ENCODE measurements around the gene PCDHGA1. TPM values are rescaled to one million over a fixed set of nuclear protein-coding genes. Genes with fewer than 3 reads are reported as not detected.

Gene PCDHGA1
- total RNA-seq, 1 donor from 2014 or later, result 0.57 TPM

DNA sequence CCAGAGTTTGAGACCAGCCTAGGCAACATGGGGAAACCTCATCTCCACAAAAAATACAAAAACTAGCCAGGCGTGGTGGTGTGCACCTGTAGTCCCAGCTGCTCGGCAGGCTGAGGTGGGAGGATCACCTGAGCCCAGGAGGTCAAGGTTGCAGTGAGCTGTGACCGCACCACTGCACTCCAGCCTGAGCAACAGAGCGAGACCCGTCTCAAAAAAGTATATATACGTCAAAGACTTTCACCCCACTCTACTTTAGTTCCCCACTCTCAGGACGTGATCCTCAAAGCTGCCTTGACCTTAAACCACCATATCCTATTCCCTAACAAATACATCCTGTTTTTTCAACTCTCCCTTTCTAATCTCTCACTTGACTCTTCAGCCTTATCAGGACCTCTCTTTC, 199.6 kb downstream of the PCDHGA1 start:
- no peak for DNase-seq (ENCODE audit: low spot score)

DNA sequence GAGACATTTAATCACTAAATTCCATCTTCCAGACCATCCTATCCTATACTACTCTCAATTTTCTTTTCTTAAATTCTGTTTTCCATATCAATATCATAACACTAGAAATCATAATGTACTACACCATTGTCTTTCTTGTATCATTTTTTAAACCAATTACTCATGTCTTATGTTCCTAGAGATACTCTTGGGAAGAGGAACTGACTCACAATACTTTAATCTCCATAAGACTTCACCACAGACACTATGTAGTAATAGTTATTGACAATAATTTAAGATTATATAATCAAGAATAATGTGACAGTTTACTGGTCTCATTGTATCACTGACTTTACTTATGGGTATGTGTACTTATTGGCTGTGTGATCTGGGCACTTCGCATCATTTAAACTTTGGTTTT, 202.4 kb downstream of the PCDHGA1 start:
- no peak for DNase-seq (ENCODE audit: low spot score)

DNA sequence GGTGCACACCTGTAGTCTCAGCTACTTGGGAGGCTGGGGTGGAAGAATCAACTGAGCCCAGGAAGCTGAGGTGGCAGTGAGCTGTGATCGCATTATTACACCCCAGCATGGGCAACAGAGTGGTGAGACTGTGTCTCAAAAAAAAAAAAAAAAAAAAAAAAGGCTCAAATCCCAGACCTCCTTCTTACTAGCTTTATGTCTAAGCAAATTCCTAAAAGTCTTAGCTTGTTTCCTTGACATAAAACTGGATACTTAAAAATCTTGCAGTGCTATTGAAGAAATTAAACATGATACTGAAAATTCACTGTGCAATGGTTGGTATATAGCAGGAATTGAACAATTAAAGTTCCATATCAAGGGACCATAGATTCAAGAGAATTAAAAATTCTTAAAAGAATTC, 203.6 kb downstream of the PCDHGA1 start:
- DNase-seq (ENCODE audit: low spot score), result no peak

DNA sequence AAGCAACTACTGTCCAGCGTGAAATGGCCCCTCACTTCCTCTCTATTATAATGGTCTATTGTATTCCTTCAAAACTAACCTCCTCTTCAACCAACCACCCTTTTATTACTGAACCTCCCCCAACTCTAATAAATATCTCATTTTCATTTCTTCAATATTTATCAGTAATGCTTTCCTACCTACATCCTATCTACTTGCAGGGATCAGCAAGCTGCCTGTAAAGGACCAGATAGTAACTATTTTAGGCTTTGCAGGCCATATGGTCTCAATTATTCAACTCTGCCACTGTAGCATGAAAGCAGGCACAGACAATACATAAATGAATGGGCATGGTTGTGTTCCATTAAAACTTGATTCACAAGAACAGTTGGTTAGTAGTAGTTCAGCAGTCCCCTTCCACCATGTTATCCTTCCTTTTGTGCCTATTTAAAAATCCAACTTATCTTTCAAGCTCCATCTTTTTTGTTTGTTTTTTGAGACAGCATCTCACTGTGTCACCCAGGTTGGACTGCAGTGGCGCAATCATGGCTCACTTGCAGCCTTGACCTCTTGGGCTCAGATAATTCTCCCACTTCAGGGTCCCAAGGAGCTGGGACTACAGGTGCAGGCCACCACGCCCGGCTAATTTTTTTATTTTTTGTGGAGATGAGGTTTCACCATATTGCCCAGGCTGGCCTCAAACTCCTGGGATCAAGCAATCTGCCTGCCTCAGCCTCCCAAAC, 204.3 kb downstream of the PCDHGA1 start:
- no peak for DNase-seq (ENCODE audit: low spot score)

DNA sequence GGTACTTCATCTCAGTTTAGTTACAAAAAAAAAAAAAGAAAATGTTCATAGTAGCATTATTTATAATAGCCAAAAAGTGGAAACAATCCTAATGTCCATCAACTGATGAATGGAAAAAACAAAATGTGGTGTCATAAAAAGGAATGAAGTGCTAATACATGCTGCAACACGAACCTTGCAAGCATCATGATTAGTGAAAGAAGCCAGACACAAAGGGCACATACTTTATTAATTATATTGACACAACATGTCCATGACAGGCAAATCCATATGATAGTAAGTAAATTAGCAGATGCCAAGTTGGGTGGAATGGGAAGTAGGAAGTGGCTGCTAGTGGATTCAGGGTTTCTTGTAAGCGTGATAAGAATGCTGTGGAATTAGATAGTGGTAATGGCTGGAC, 212.7 kb downstream of the PCDHGA1 start:
- no peak for DNase-seq (ENCODE audit: low spot score)

DNA sequence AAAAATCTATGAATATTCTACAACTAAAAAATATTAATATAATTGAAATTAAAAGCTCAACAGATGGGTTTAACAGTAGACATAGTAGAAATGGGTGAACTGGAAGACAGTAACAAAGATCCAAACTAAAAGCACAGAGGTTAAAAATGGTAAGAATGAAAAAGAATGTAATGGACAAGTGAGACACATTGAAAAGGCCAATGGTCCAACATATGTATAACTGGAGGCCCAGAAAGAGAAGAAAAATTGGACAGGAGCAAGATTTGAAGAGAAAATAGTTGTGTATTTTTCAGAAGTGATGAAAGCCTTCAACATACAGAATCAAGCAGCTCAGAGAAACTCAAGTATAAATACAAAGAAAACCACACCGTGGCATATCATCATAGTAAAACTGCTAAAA, 217.2 kb downstream of the PCDHGA1 start:
- DNase-seq (ENCODE audit: low spot score), result no peak

DNA sequence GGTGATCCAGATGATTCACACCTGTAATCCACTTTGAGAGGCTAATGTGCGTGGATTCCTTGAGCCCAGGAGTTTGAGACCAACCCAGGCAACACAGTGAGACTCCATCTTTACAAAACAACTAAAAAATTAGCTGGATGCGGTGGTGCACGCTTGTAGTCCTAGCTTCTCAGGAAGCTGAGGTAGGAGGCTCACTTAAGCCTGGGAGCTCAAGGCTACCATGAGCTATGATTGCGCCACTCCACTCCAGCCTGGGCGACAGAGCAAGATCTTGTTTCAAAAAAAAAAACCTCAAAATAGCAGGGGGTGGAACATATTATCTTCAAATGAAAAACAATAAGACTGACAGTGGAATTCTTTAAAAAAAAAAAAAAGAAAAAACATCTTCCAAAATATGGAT, 217.6 kb downstream of the PCDHGA1 start:
- no peak for DNase-seq (ENCODE audit: low spot score)

DNA sequence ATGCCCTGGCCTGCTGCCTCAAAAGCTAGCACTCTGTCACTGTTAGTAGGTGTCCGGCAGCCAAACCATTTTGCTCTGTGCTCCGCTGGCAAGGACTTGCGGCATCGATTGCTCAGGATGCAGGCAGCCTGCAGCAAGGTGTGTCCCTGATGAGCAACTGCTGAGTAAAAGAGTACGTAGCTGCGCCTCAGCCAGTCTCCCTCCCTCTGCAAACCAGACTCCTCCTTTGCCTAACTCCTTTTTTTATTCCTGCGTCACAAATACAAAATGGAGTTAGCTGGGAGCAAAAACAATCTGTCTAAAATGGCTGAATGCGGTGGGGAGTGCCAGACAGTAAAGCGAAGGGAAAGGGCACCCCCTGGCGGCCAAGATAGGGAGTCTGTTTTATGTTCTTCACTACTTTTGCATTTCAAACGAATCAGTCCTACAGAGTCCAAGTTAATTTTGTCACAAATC, 227.4 kb downstream of the PCDHGA1 start:
- peak; percentile 87 for DNase-seq (ENCODE audit: low spot score)

DNA sequence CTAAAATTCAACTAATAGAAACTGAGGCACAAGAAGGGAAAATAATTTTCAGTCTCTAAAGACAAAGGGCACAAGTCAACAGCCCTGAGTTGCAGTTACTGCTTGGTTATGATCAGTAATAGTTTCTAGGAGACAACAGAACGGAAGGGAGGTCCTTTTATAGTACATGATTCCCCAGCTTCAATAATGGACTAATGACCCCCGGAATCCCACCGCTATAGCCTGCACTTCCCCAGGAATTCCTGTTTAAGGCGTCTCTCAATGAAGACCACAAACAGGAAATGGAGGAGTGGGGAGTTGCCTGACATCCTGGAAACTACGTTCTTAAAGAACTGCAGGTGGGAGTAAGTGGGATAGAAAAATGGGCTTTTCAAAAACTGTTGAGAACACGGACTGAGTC, 227.8 kb downstream of the PCDHGA1 start:
- DNase-seq (ENCODE audit: low spot score), result no peak

DNA sequence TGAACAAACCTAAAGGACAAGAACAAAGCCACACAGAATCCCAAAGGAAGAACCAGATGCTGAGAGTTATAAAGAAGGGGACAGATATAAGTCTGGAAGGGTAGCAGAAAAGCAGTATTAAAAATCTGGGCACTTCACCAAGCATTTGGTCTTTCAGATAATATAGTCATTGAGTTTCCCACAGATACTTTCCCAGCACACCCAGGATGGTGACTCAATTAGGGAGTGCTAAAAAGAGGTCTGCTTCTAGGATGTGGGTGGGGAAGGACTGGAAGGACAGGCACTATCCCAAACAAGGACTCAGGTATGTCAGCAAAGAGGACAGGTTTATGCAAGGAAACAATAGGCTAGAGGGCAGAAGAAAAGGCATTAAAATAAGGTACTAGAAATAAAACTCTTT, 229.1 kb downstream of the PCDHGA1 start:
- DNase-seq (ENCODE audit: low spot score), result no peak

DNA sequence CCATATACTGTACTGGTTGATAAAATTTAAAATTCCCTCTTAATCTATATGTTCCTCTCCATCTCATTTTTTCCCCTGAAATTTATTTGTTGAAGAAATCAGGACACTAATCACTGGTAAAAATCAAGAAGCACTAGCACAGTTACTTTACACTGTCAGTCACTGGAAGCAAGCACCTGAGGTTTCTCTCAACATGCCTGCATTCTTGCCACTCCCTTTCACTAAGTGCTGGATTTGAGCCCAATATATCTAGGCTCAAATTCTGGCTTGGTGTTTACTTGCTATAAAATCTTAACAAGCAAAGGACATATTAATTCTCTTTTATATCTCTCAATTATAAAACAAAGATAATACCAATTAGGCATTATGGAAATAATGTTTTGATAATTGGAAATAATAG, 229.8 kb downstream of the PCDHGA1 start:
- no peak for DNase-seq (ENCODE audit: low spot score)

DNA sequence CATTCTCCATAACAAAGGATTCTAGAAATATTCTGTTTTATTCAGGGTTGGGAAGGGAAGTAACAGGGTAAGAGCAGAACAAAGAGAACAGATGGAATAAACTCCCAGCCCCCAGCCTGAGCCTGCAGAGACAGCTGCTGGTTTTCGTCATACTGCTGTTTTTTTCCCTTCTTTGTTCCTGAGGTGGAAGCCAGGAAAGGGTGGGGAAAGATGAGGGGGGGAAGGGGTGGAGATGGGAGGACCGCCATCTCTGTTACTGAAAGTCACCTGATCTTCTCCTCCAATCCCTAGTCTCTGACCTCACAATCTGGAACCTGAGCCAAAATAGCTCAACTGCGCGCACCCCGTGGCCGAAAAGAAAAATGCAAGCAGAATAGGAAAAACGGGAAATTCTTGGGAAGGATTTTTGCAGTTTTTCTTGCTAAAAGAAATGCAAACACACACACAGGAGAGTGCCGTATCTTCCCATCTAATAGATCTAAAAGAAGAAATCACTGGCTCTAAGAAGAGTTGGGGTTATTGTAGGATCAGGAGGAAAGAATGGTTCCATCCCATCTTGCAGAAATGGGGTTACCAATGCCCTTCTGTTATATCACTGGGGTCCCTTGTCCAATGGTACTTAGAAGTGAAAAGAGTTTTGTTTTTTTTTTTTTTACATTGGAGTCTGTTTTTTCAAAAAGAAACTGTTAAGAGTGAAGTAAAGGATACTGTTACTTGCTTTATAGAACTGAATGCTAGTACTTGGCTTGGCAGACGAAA, 230.6 kb downstream of the PCDHGA1 start:
- DNase-seq (ENCODE audit: low spot score), result peak; percentile 91

Other genes with a start within 250 kb of the PCDHGA1 start
- 1.8 TPM for gene PCDHB2, start 235.9 kb upstream of the PCDHGA1 start, total RNA-seq
- gene PCDHB3, start 230.0 kb upstream of the PCDHGA1 start, total RNA-seq, result 1.1 TPM
- 2.2 TPM for gene PCDHB4, start 208.7 kb upstream of the PCDHGA1 start, total RNA-seq
- 2.9 TPM for gene PCDHB5, start 195.3 kb upstream of the PCDHGA1 start, total RNA-seq
- gene PCDHB6, start 180.5 kb upstream of the PCDHGA1 start, total RNA-seq, result 1.6 TPM
- gene PCDHB7, start 157.9 kb upstream of the PCDHGA1 start, total RNA-seq, result 2.4 TPM
- 1.7 TPM for gene PCDHB8, start 152.7 kb upstream of the PCDHGA1 start, total RNA-seq
- gene PCDHB16, start 148.1 kb upstream of the PCDHGA1 start, total RNA-seq, result 3.4 TPM
- 1.9 TPM for gene PCDHB9, start 143.4 kb upstream of the PCDHGA1 start, total RNA-seq
- gene PCDHB10, start 138.2 kb upstream of the PCDHGA1 start, total RNA-seq, result 2.5 TPM
- gene PCDHB11, start 130.9 kb upstream of the PCDHGA1 start, total RNA-seq, result 2.1 TPM
- gene PCDHB12, start 121.8 kb upstream of the PCDHGA1 start, total RNA-seq, result 2.8 TPM
- gene PCDHB13, start 116.6 kb upstream of the PCDHGA1 start, total RNA-seq, result 6.2 TPM
- 6.8 TPM for gene PCDHB14, start 107.2 kb upstream of the PCDHGA1 start, total RNA-seq
- gene PCDHB15, start 85.1 kb upstream of the PCDHGA1 start, total RNA-seq, result 4.3 TPM
- 1.3 TPM for gene SLC25A2, start 26.5 kb upstream of the PCDHGA1 start, total RNA-seq
- gene TAF7, start 9.7 kb upstream of the PCDHGA1 start, total RNA-seq, result 56.6 TPM
- 2.6 TPM for gene PCDHGA2, start 8.2 kb downstream of the PCDHGA1 start, total RNA-seq
- 2.9 TPM for gene PCDHGA3, start 13.3 kb downstream of the PCDHGA1 start, total RNA-seq
- 3.0 TPM for gene PCDHGB1, start 19.6 kb downstream of the PCDHGA1 start, total RNA-seq
- gene PCDHGA4, start 24.5 kb downstream of the PCDHGA1 start, total RNA-seq, result 4.2 TPM
- 4.3 TPM for gene PCDHGB2, start 29.5 kb downstream of the PCDHGA1 start, total RNA-seq
- 4.6 TPM for gene PCDHGA5, start 33.6 kb downstream of the PCDHGA1 start, total RNA-seq
- 3.2 TPM for gene PCDHGB3, start 39.7 kb downstream of the PCDHGA1 start, total RNA-seq
- 6.1 TPM for gene PCDHGA6, start 43.4 kb downstream of the PCDHGA1 start, total RNA-seq
- gene PCDHGA7, start 52.2 kb downstream of the PCDHGA1 start, total RNA-seq, result 5.8 TPM
- 8.0 TPM for gene PCDHGB4, start 57.2 kb downstream of the PCDHGA1 start, total RNA-seq
- gene PCDHGA8, start 62.1 kb downstream of the PCDHGA1 start, total RNA-seq, result 3.3 TPM
- 12.1 TPM for gene PCDHGB5, start 67.4 kb downstream of the PCDHGA1 start, total RNA-seq
- 8.9 TPM for gene PCDHGA9, start 72.3 kb downstream of the PCDHGA1 start, total RNA-seq
- 8.2 TPM for gene PCDHGB6, start 77.5 kb downstream of the PCDHGA1 start, total RNA-seq
- 7.4 TPM for gene PCDHGA10, start 82.5 kb downstream of the PCDHGA1 start, total RNA-seq
- gene PCDHGB7, start 87.2 kb downstream of the PCDHGA1 start, total RNA-seq, result 11.7 TPM
- gene PCDHGA11, start 90.5 kb downstream of the PCDHGA1 start, total RNA-seq, result 5.1 TPM
- 5.0 TPM for gene PCDHGA12, start 100.0 kb downstream of the PCDHGA1 start, total RNA-seq
- gene PCDHGC3, start 145.5 kb downstream of the PCDHGA1 start, total RNA-seq, result 52.6 TPM
- 3.6 TPM for gene PCDHGC4, start 154.5 kb downstream of the PCDHGA1 start, total RNA-seq
- 2.8 TPM for gene PCDHGC5, start 158.6 kb downstream of the PCDHGA1 start, total RNA-seq

All from ureter (tissue), 1 donor.